ENCODE data around the gene TAF11L4. TPM values are rescaled to one million over a fixed set of nuclear protein-coding genes. Genes with fewer than 3 reads are reported as not detected.
"Not testable (repeated sequence)": the region's sequence is repeated elsewhere in the genome, so short reads cannot be mapped to it uniquely, and the experiment has no call there.

Gene TAF11L4
- total RNA-seq, 1 donor from 2014 or later: not detected

- Mint-ChIP-seq H3K27ac (no peak overlapping the region), H3K27me3 (ENCODE audit: low read depth) (peaks cover 3% of the 10 kb centered on the region), H3K9me3 (no peaks in the 10 kb centered on the region), H3K4me1 (peaks cover 7% of the 10 kb centered on the region), H3K4me3 (no peak overlapping the region), H3K36me3 (no peaks in the 10 kb centered on the region)
- no peak for DNase-seq (ENCODE audit: low spot score in 2 of 2, unreplicated experiment in 2 of 2)
- TF ChIP-seq, protein P1, sequence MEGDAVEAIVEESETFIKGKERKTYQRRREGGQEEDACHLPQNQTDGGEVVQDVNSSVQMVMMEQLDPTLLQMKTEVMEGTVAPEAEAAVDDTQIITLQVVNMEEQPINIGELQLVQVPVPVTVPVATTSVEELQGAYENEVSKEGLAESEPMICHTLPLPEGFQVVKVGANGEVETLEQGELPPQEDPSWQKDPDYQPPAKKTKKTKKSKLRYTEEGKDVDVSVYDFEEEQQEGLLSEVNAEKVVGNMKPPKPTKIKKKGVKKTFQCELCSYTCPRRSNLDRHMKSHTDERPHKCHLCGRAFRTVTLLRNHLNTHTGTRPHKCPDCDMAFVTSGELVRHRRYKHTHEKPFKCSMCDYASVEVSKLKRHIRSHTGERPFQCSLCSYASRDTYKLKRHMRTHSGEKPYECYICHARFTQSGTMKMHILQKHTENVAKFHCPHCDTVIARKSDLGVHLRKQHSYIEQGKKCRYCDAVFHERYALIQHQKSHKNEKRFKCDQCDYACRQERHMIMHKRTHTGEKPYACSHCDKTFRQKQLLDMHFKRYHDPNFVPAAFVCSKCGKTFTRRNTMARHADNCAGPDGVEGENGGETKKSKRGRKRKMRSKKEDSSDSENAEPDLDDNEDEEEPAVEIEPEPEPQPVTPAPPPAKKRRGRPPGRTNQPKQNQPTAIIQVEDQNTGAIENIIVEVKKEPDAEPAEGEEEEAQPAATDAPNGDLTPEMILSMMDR (IDR thresholded peaks at IDR 0.05; ENCODE audit: unreplicated experiment): no peak
These were observed 34.5 kb upstream of the TAF11L4 start for GRCh38 chr5:17487174-17487512.

DNA sequence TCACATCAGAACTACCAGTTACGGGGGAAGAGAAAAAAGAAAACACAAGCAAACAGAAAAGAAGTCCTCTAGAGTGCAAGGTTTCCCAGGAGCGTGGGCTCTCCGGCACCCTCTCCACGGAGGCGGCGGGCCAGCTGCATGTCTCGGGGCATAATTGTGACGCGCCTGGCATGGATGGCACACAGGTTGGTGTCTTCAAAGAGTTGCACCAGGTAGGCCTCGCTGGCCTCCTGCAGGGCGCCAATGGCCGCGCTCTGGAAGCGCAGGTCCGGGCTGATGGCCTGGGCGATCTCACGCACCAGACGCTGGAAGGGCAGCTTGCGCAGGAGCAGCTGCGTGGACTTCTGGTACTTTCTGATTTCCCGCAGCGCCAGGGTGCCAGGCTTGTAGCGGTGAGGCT is 30.3 kb upstream of the TAF11L4 start:
- H3K4me3 Mint-ChIP-seq; H3K36me3 Mint-ChIP-seq; H3K27ac Mint-ChIP-seq; H3K4me1 Mint-ChIP-seq; DNase-seq (ENCODE audit: low spot score in 2 of 2, unreplicated experiment in 2 of 2); H3K27me3 Mint-ChIP-seq (ENCODE audit: low read depth): not testable (repeated sequence)
- H3K9me3 Mint-ChIP-seq: peaks cover 12% of the 10 kb centered on the region

GRCh38 chr5:17492770-17493169 is 28.8 kb upstream of the TAF11L4 start:
- Mint-ChIP-seq H3K36me3 (no peaks in the 10 kb centered on the region), H3K4me1 (peaks cover 4% of the 10 kb centered on the region), H3K27ac (no peak overlapping the region), H3K27me3 (ENCODE audit: low read depth) (peaks cover 3% of the 10 kb centered on the region), H3K9me3 (peaks cover 12% of the 10 kb centered on the region), H3K4me3 (no peak overlapping the region)
- DNase-seq (ENCODE audit: low spot score in 2 of 2, unreplicated experiment in 2 of 2): no peak
- TF ChIP-seq, protein P1 (IDR thresholded peaks at IDR 0.05; ENCODE audit: unreplicated experiment): no peak

- no peak for DNase-seq (ENCODE audit: low spot score in 2 of 2, unreplicated experiment in 2 of 2)
- H3K27me3 Mint-ChIP-seq (ENCODE audit: low read depth): no peaks in the 10 kb centered on the region
- no peak overlapping the region for H3K4me3 Mint-ChIP-seq
- H3K4me1 Mint-ChIP-seq: peaks cover 4% of the 10 kb centered on the region
- TF ChIP-seq, protein P1 (IDR thresholded peaks at IDR 0.05; ENCODE audit: unreplicated experiment): no peak
- H3K36me3 Mint-ChIP-seq: no peaks in the 10 kb centered on the region
- no peak overlapping the region for H3K27ac Mint-ChIP-seq
- H3K9me3 Mint-ChIP-seq: peaks cover 15% of the 10 kb centered on the region
These were observed 24.2 kb upstream of the TAF11L4 start for GRCh38 chr5:17497446-17497845.

DNA sequence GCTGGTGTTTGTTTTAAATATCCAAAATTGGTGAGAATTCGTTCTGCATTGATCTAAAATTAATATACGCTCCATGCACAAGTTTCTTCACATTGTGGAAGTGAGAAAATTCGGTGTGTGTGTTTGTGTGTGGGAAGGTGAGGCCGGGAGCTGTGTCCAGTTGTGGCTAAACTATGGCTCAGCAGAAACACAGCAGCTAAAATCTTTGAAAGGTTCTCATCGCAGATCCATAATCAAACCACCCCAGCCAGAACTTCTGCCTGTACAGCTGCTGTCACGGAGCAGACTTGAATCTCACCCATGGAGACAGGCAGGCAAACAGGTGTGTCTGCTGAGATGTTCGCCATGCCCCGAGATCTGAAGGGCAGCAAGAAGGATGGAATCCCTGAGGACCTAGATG is 23.7 kb upstream of the TAF11L4 start, which contains the start of gene TAF11L2:
TAF11L2 (plus strand) TSS at position 301 of the 400 bp plus-strand sequence.
- not testable (repeated sequence) for DNase-seq (ENCODE audit: low spot score in 2 of 2, unreplicated experiment in 2 of 2); H3K4me3 Mint-ChIP-seq; H3K4me1 Mint-ChIP-seq; H3K27ac Mint-ChIP-seq; H3K36me3 Mint-ChIP-seq; H3K27me3 Mint-ChIP-seq (ENCODE audit: low read depth)
- H3K9me3 Mint-ChIP-seq: peaks cover 11% of the 10 kb centered on the region

GRCh38 chr5:17511775-17512325 is 9.8 kb upstream of the TAF11L4 start:
- peaks cover 8% of the 10 kb centered on the region for H3K4me1 Mint-ChIP-seq
- H3K27me3 Mint-ChIP-seq (ENCODE audit: low read depth): peaks cover 4% of the 10 kb centered on the region
- no peaks in the 10 kb centered on the region for H3K36me3 Mint-ChIP-seq
- no peak overlapping the region for H3K27ac Mint-ChIP-seq
- TF ChIP-seq, protein P1 (IDR thresholded peaks at IDR 0.05; ENCODE audit: unreplicated experiment): no peak
- H3K9me3 Mint-ChIP-seq: no peaks in the 10 kb centered on the region
- DNase-seq (ENCODE audit: low spot score in 2 of 2, unreplicated experiment in 2 of 2): no peak
- H3K4me3 Mint-ChIP-seq: no peak overlapping the region

- not testable (repeated sequence) for H3K4me1 Mint-ChIP-seq; H3K36me3 Mint-ChIP-seq; H3K9me3 Mint-ChIP-seq; DNase-seq (ENCODE audit: low spot score in 2 of 2, unreplicated experiment in 2 of 2); H3K27ac Mint-ChIP-seq; H3K27me3 Mint-ChIP-seq (ENCODE audit: low read depth); H3K4me3 Mint-ChIP-seq
These were observed 4.1 kb upstream of the TAF11L4 start for GRCh38 chr5:17517526-17517925.

- H3K4me3 Mint-ChIP-seq; H3K27me3 Mint-ChIP-seq (ENCODE audit: low read depth); H3K4me1 Mint-ChIP-seq; H3K36me3 Mint-ChIP-seq; DNase-seq (ENCODE audit: low spot score in 2 of 2, unreplicated experiment in 2 of 2); H3K9me3 Mint-ChIP-seq; H3K27ac Mint-ChIP-seq: not testable (repeated sequence)
These were observed 3.5 kb upstream of the TAF11L4 start, which contains the start of gene TAF11L3 for GRCh38 chr5:17518067-17518466. Gene TAF11L3 (plus strand): TSS chr5:17518367.

DNA sequence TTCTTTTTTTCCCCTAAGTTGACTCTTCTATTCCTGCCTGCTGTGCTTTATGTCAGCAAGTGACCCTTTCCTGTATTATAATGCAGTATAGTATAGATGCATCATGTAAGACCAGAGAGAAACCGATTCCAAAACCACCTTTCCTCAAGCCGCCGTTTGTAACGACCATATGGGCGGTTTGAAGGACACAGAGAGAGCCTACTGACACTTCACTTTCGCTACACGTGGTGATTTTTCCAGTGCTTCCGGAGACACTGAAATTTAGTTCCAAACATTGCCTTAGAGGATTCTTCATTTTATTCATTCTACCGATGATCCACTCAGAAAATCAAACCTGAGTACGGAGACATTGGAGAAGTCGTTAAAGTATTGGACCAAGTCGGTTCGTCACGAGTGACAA is 2.1 kb upstream of the TAF11L4 start:
- H3K4me1 Mint-ChIP-seq; H3K27me3 Mint-ChIP-seq (ENCODE audit: low read depth): not testable (repeated sequence)

GRCh38 chr5:17524935-17525334 is 3.3 kb downstream of the TAF11L4 start, which contains the start of gene TAF11L5:
Gene TAF11L5 (plus strand): TSS chr5:17525235.
- H3K4me3 Mint-ChIP-seq; DNase-seq (ENCODE audit: low spot score in 2 of 2, unreplicated experiment in 2 of 2); H3K4me1 Mint-ChIP-seq; H3K9me3 Mint-ChIP-seq; H3K27ac Mint-ChIP-seq; H3K36me3 Mint-ChIP-seq; H3K27me3 Mint-ChIP-seq (ENCODE audit: low read depth): not testable (repeated sequence)

More for the DNA sequence above, 2.1 kb upstream of the TAF11L4 start:
- not testable (repeated sequence) for H3K4me3 Mint-ChIP-seq; H3K9me3 Mint-ChIP-seq; DNase-seq (ENCODE audit: low spot score in 2 of 2, unreplicated experiment in 2 of 2); H3K27ac Mint-ChIP-seq; H3K36me3 Mint-ChIP-seq

All from mesothelial cell of epicardium (in vitro differentiated cells).